Fibroblast of lung (primary cell): ENCODE data around the gene C9. TPM values are rescaled to one million over a fixed set of nuclear protein-coding genes. Genes with fewer than 3 reads are reported as not detected.

Experiments
- DNase-seq, 2 donors: peaks; one replicate each; pipeline versions ENCODE4 v3.0.0 to v3.0.0-alpha.2; 2010; ENCODE audit warnings: low read depth in 2 of 2
- H2AFZ ChIP-seq: 2 replicates; pipeline ENCODE4 v1.5.1; 2012; ENCODE audit warnings: low read length, control low read depth, inconsistent platforms
- H3K27ac ChIP-seq: 2 replicates; pipeline ENCODE4 v1.5.1; 2011; ENCODE audit warnings: low read length, control low read depth; ENCODE audit not compliant: insufficient read depth
- H3K27me3 ChIP-seq: 2 replicates; pipeline ENCODE4 v1.5.1; 2011; ENCODE audit warnings: mild to moderate bottlenecking, low read length; ENCODE audit not compliant: control insufficient read depth, insufficient read depth
- H3K36me3 ChIP-seq: 2 replicates; pipeline ENCODE4 v1.5.1; 2011; ENCODE audit warnings: low read length; ENCODE audit not compliant: control insufficient read depth, insufficient read depth
- H3K4me1 ChIP-seq: 2 replicates; pipeline ENCODE4 v1.5.1; 2011; ENCODE audit warnings: low read length; ENCODE audit not compliant: control insufficient read depth, insufficient read depth; ENCODE audit errors: extremely low read depth
- H3K4me2 ChIP-seq: 2 replicates; pipeline ENCODE4 v1.5.1; 2011; ENCODE audit warnings: low read length, control low read depth; ENCODE audit not compliant: insufficient read depth; ENCODE audit errors: extremely low read depth
- H3K4me3 ChIP-seq, 4 experiments: fragments of 200-600 bp in 1 of 4; sonication (generic) in 1 of 4; replicated peaks in 1 of 4; 2 replicates each; pipeline ENCODE4 v1.5.1; 2011 to 2016; ENCODE audit warnings: low read length in 4 of 4, low read depth in 3 of 4, mild to moderate bottlenecking in 3 of 4, control low read depth in 2 of 4, inconsistent platforms in 1 of 4, mixed read lengths in 1 of 4; ENCODE audit not compliant: insufficient read depth in 1 of 4; ENCODE audit errors: control extremely low read depth in 1 of 4
- H3K79me2 ChIP-seq: 2 replicates; pipeline ENCODE4 v1.5.1; 2012; ENCODE audit warnings: mild to moderate bottlenecking, low read length, inconsistent platforms; ENCODE audit not compliant: control insufficient read depth, insufficient read depth
- H3K9ac ChIP-seq: 2 replicates; pipeline ENCODE4 v1.5.1; 2011; ENCODE audit warnings: mild to moderate bottlenecking, low read length, control low read depth; ENCODE audit not compliant: insufficient read depth
- H3K9me3 ChIP-seq: 2 replicates; pipeline ENCODE4 v1.5.1; 2012; ENCODE audit warnings: low read depth, low read length; ENCODE audit not compliant: control insufficient read depth, insufficient read depth
- H4K20me1 ChIP-seq: 2 replicates; pipeline ENCODE4 v1.5.1; 2011; ENCODE audit warnings: low read length; ENCODE audit not compliant: control insufficient read depth, insufficient read depth; ENCODE audit errors: extremely low read depth
- EZH2 ChIP-seq: IDR thresholded peaks from 2 replicates; pipeline ENCODE4 v1.5.1; 2012; ENCODE audit warnings: low read length, control low read depth, mild to moderate bottlenecking; ENCODE audit errors: missing control alignments
- polyA plus RNA-seq, 2 donors: library from polyadenylated mRNA; depleted of rRNA in 1 of 2; stranded (reverse) in 1 of 2; unstranded in 1 of 2; fragments of >200 nt; gene quantifications; 2 replicates each; pipeline ENCODE4 v1.2.1, GENCODE V29; 2011 to 2012; ENCODE audit warnings: missing spikeins in 1 of 2
- total RNA-seq: library from RNA; depleted of rRNA; stranded (reverse); fragments of >200 nt; gene quantifications from 2 replicates; pipeline ENCODE4 v1.2.1, GENCODE V29; 2014
- TF ChIP-seq, protein P1 (sequence below), 2 donors: IDR thresholded peaks in 1 of 2; conservative IDR thresholded peaks in 1 of 2; 1 replicate in 1 of 2; 2 replicates in 1 of 2; pipeline ENCODE4 v1.5.1; 2011 to 2012; ENCODE audit warnings: low read length in 2 of 2, control low read depth in 1 of 2, inconsistent platforms in 1 of 2, low read depth in 1 of 2, mild to moderate bottlenecking in 1 of 2

The C9 gene
- total and polyA plus RNA-seq, 2 donors (not counting 1 experiment from before 2014, with no cell fraction given): 0.06 to 0.33 TPM

DNA sequence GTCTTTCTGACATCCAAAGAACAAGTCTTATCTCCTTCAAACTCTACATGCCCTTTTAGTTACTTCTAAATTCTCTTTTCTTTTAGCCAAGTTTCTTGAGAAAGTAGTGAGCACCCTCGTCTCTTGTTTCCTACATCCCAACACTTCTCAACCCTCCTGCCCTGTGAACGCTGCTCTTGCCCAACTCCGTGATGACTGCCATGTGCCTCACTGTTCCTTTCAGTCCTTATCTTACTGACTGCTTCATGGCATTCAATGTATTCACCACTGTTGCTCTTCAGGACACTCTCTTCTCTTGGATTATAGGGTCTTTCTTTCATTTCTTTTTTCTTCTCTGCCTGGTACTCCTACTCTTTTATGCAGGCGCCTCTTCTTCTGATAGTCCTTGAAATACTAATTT, 14.8 kb downstream of the C9 start:
- no peak for DNase-seq
- Histone ChIP-seq H3K27me3 (peaks cover 5% of the 10 kb centered on the region), H3K36me3 (no peaks in the 10 kb centered on the region), H3K4me2 (no peak overlapping the region), H3K4me3 (no peak overlapping the region), H2AFZ (no peak overlapping the region), H3K27ac (no peak overlapping the region), H4K20me1 (no peaks in the 10 kb centered on the region), H3K4me1 (no peaks in the 10 kb centered on the region), H3K9ac (no peak overlapping the region), H3K79me2 (no peaks in the 10 kb centered on the region), H3K9me3 (no peaks in the 10 kb centered on the region)
- TF ChIP-seq, protein P1, sequence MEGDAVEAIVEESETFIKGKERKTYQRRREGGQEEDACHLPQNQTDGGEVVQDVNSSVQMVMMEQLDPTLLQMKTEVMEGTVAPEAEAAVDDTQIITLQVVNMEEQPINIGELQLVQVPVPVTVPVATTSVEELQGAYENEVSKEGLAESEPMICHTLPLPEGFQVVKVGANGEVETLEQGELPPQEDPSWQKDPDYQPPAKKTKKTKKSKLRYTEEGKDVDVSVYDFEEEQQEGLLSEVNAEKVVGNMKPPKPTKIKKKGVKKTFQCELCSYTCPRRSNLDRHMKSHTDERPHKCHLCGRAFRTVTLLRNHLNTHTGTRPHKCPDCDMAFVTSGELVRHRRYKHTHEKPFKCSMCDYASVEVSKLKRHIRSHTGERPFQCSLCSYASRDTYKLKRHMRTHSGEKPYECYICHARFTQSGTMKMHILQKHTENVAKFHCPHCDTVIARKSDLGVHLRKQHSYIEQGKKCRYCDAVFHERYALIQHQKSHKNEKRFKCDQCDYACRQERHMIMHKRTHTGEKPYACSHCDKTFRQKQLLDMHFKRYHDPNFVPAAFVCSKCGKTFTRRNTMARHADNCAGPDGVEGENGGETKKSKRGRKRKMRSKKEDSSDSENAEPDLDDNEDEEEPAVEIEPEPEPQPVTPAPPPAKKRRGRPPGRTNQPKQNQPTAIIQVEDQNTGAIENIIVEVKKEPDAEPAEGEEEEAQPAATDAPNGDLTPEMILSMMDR (conservative IDR thresholded peaks at IDR 0.05 in 1 of 2, IDR thresholded peaks at IDR 0.05 in 1 of 2; ENCODE audit: low read depth in 1 of 2, low read length in 2 of 2): no peak
- no peak for TF ChIP-seq EZH2

DNA sequence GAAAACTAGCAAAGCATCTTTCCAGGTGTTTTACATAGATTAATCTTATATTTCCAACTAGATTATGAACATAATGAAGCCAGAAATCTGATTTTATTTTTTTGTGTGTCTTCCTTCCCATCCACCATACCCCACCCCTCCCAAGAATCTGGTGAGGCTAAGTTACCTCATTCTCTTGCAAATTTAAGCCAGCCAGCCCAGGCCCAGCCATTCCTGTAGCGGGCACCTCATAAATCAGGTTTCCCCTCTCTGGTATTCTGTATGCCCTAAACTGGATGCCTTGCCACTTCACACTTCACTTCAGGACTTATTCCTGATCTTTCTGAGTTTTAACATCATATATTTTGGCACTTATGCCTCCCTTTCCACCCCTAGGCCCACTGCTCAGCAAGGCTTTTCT, 21.8 kb downstream of the C9 start:
- Histone ChIP-seq H3K27ac (no peak overlapping the region), H2AFZ (no peak overlapping the region), H3K4me2 (no peak overlapping the region), H3K4me1 (no peaks in the 10 kb centered on the region), H3K36me3 (no peaks in the 10 kb centered on the region), H3K9me3 (no peaks in the 10 kb centered on the region), H3K4me3 (no peak overlapping the region), H4K20me1 (no peaks in the 10 kb centered on the region), H3K9ac (no peak overlapping the region), H3K79me2 (no peaks in the 10 kb centered on the region), H3K27me3 (no peaks in the 10 kb centered on the region)
- no peak for DNase-seq
- TF ChIP-seq, protein P1 (conservative IDR thresholded peaks at IDR 0.05 in 1 of 2, IDR thresholded peaks at IDR 0.05 in 1 of 2; ENCODE audit: low read depth in 1 of 2, low read length in 2 of 2): no peak
- TF ChIP-seq EZH2: no peak

DNA sequence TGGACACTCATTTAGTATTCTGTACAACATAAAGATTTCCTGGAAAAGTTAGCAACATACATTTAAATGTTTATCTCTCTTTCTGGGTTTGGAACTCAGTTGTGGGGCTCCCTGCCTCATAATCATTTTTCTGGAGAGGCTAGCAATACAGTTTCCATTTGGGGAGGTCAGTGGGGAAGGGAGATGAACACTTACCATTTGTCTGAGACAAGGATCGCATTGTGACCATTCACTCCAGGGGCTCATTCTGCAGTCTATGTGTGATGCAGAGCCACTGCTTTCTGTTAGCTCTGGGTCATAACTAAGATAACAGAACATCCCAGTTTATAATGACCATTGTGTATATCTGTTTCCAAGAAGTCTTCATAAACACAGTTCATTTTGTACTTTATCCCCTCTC, 22.4 kb downstream of the C9 start:
- no peak for DNase-seq
- TF ChIP-seq, protein P1 (conservative IDR thresholded peaks at IDR 0.05 in 1 of 2, IDR thresholded peaks at IDR 0.05 in 1 of 2; ENCODE audit: low read depth in 1 of 2, low read length in 2 of 2): no peak
- no peak for TF ChIP-seq EZH2
- H3K27ac ChIP-seq: no peak overlapping the region

More for the DNA sequence above, 22.4 kb downstream of the C9 start:
- Histone ChIP-seq H3K4me2 (no peak overlapping the region), H3K36me3 (no peaks in the 10 kb centered on the region), H3K9me3 (no peaks in the 10 kb centered on the region), H2AFZ (no peak overlapping the region), H4K20me1 (no peaks in the 10 kb centered on the region), H3K27me3 (no peaks in the 10 kb centered on the region), H3K4me1 (no peaks in the 10 kb centered on the region), H3K9ac (no peak overlapping the region), H3K4me3 (no peak overlapping the region), H3K79me2 (no peaks in the 10 kb centered on the region)
